Activated CD4-positive, alpha-beta T cell treated with anti-CD3 and anti-CD28 coated beads for 48 hours (primary cell): ENCODE measurements around the gene CETN1.

Experiments
- DNase-seq: peaks from one replicate; pipeline ENCODE4 v3.0.0-alpha.2; 2020

Gene CETN1

DNA sequence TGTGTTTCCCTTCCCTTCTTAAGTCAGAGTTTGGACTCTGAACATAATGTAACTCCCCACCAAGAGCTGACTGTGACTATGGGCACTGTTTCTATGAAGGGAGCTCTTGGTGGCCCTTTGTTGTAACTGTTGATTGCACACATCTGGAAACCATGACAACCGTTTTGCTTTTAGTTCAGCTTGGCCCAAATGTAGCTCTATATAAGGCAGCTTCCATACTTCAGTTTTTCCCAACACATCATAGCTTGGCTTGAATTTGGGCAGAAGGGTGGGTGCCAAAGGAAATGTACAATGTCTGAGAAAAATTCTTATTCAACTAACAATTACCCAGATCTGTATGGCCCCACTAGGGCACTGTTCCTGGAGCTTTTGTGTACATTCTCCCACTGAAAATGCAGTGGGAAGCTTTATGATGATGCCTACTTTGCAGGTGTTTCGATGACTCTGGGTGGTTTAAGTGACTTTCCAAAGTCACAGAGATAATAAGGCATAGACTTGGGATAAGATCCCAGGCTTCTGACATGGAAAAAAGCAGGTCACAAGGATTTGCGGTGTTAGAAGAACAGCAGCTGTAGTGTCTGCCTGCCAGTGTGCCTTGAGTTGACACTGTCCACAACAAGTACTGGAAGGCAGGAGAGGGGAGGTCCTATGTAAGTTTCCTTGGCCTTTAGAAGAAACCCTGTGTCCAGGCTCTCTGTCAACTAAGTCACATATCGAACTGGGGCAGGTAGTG lies 2.4 kb upstream of the CETN1 start:
- no peak for DNase-seq

DNA sequence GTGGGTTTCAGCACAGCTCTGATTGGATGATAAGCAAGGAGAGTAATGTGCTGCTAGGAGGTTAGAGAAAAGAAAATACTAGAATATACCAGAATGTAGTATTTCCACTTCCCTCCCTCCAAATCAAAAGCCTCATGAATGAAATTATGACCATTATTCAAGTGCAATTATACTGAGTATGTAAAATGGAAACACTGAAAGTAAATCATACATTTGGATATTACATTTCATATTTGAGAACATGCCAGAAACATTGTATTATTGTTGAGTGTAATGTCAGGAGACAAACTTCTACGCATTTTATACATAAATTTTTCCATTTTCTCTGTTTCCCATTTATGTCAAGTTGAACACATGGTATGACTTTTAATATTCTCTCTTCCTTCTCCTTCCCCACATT lies 942 bp upstream of the CETN1 start:
- no peak for DNase-seq

DNA sequence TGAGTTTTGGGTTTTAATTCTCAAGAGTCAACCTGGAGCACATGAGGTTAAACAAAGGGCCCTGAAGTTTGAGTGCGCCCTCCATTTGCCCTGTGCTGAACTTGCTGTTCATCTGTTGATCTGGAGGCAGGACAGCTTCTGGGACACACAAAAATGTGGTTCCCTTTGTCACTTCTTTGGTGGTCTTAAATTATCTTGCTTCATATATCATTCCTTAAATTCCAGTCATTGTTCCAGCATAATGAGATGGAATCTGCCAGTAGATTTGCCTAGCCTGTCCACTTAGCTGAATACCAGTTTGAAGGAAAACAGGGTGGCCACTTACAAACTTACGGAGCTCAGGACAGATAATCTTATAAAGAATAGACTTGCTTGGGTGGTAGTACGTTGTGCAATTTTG lies 916 bp downstream of the CETN1 start:
- DNase-seq = no peak

DNA sequence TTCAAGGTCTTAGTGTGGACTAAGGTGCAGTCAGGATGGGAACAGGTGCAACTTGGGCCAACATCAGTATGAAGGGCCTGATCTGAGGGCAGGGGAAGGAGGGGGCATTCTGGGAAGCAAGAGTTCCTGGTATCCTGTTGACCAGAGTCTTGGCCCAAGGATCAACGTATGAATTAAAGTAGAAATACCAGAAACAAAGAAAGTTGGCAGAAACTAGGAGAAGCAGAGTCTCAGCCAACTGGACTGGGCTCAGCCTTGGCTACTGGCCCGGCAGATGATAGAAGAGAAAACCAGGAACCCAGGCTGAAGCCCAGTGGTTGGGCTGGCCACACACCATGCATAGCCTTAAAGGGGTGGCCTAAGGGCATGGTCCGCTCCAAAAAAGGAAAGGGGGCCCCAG lies 2.3 kb downstream of the CETN1 start:
- no peak for DNase-seq

DNA sequence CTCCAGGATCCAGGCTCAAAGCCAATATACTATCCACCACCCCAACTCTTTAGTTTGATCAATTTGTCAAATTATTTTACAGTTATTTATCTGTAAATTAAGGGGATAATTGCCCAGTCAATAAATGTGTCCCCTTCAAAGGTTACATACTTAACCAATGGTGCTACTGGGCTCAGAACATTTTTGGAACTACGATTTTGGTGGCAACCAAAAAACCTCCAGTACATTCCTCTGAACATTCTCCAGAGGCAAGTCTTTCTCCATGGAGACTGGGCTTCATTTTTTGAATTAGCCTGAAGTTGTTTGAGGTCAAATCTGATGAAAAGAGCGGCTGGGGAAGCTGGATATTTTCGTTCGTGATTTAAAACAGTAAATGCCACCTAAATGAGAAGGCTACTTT lies 14.9 kb downstream of the CETN1 start:
- no peak for DNase-seq

DNA sequence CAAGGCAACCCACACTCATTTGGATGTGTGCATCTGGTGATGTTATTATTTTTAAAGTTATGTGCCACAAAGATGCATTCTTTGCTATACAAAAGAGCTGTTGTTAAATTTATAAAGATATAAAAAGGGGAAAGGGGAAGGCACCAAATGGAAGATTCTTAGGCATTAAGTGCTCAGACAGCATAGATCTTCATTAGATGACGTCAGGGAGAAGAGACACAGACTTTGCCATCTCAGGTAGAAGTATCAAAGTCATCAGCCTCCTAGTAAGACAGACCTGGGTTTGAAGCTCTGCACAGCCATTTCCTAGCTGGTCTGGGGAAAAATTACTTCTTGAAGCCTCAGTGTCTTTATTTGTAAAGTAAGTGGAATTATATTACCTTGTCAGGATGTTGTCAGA lies 15.4 kb downstream of the CETN1 start:
- DNase-seq = no peak

DNA sequence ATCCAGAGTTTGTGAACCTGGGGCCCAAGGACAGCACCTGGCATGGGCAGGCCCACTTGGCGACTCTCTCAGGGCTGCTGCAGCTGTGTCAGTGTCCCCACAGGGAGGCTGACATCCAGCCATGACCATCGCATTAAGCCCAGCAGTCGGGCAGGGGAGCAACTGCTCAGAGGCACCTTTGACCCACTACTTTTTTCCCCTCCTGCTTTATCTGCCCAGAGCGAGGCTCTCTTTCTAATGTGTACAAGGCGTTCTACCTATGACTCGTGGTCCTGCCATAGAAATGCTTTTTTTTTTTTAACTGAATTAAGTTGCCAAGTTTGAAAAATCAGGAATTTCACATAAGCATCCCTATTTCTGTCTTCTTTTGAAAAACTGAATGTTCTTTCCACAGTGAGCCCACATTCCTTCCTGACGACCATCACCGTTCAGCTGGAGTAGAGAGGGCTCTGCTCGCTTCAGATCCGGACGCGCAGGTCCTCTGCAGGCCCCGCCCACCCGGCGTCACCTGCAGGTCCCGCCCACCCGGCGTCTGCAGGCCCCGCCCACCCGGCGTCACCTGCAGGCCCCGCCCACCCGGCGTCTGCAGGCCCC lies 16.2 kb downstream of the CETN1 start:
- DNase-seq = peak; percentile 3

DNA sequence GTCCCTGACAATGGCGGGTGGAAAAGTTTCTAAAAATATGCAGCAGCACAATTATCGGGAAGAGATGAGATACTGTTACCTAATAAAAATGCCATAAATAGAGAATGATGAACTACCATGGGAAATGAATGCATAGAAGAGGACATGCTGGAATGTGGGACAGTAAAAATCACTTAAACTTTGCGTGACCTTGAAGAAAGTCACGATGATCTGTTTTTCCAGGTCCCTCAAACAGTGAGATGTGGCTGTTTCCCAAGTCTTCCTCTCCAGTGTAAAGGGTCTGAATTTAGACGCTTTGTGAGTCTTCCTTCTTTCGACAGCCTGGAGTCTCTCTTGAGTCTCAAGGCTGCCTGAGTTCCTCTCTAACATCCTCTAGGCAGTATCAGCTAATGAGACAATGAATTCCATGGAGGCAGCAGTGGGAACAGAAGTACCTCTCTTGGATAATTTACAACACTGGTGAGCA lies 18.0 kb downstream of the CETN1 start:
- no peak for DNase-seq

DNA sequence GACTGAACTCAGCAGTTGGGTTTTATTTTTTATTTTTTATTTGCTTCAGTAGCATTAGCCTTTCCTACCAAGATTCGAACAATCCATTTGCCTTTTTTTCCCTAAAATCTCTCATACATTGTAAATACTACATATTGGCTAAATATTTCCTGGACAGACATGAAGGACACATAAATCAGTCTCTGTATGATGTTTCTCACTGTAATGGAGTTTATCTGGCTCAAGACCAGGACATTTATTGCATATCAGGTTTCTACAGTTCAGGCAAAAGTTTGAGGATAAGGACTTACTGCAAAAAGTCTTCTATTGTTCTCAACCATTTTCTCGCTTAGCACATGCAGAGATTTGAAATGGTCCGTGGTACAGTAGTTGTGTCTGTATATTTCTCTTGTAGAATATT lies 19.9 kb downstream of the CETN1 start:
- no peak for DNase-seq

DNA sequence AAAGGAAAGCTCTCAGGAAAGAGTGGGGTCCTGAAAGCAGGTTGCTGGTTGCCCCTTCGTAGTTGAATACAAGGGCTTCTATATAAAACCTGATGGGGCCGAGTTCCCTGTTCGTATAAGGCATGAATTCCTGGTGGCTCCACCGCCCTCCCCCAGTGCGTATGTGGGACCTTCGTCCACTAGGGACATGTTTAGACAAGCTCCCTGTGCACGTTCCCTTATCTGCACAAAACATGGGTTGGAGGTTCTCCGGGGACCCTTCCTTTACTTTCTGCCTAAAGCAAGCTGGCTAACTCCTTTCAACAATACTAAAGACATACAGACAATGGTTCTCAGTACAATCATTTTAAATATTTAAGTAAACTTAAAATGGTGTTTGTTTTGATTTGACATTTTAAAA lies 24.6 kb downstream of the CETN1 start:
- DNase-seq = no peak

DNA sequence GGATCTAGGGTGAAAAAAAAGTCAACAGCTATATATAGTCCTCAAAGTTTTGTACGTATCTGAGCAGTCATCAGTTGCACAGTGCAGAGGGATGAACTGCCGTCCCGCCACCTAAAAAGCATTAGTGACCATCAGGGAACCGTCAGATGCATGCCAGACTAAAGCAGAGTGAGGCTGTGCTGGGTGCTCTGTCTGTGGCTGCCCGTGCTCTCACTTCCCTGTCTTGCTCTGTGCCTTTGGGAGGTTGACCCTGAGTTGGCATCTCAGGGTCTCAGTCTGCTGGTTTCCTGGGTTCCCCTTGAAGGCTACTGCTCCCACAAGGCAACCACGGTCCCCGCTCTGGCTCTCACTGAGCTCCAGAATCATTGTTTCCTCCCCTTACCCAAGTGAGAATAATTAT lies 27.8 kb downstream of the CETN1 start:
- DNase-seq = no peak

DNA sequence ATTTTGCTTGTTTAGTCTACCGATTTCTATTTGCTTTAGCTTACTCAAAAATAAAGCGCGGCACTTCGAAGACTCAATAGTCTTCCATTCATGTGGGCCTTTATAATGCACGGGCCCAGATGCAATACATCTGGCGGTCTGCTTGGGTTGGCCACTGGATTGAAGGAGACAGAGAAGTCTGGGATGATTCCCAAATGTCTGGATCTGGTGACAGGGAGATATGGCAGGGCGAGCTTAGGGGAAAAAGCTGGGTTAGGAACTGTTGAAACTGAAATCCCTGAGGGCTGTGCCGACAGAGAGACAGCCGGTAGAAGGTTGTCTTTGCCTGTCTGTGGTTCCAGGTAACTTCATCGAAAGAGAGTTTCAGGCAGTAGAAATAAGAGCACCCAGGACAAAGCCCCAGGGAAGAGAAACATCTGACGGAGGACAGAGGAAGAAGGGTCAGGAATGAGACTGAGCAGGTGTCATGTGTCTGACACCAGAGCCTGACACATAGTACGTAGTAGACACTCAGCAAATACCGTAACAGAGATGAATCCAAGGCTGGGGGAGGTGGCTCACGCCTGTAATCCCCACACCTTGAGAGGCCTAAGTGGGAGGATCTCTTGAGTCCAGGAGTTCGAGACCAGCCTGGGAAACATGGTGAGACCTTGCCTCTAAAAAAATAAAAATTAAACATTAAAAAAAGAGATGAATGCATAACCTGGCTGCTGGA lies 30.2 kb downstream of the CETN1 start:
- no peak for DNase-seq

DNA sequence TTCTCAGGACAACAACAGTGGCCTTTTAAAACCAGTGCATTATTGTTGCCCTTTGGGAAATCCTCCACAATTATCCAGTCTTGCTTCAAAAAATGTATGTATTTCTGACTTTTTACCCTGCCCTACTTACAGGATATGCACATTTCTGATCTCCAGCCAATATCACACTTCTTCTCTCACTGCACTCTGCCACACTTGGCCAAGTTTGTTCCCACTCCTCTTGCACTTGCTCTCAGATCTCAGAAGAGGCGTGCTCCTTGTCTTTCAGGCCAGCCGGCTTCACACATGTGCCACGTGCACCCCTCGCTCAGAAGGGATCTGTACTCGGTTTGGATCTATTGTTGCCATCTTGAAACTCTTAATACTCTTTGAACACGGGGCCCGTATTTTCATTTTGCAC lies 32.0 kb downstream of the CETN1 start:
- DNase-seq = no peak

DNA sequence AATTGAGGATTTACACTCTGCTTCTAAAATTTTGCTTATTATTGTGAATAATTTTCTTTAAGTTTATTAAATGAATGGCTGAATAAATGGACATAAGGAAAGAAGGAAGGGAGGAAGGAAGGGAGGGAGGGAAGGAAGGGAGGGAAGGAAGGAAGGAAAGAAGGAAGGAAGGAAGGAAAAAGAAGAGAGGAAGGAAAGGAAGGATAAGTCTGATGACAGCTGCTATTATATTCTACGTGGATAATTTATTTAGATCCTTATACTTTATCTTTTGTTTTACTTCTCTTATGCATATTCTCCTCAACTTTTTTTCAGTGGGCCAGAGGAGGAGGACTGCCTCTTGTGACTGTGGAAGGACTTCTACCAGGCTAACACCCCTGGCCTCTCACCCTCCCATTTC lies 34.0 kb downstream of the CETN1 start:
- no peak for DNase-seq

DNA sequence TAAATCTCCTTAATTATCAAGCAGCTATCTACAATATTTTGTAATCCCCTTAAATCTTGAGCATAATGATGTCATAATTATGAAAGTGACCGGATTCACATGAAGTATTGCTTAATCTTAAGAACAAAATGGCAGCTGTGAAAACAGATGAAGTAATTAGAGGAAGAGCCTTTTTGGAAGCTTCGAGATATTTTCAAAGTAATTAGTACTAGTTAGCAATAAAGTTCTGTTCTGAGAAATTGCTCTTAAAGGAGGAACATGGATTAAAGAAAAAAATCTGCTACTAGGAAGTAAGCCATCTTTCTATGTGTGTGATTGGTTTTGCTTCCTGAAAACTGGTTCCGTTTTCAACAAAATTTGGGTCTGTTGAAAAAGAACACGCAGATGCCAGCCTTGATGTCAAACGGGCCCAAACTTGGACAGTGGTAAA lies 34.9 kb downstream of the CETN1 start:
- DNase-seq = no peak

DNA sequence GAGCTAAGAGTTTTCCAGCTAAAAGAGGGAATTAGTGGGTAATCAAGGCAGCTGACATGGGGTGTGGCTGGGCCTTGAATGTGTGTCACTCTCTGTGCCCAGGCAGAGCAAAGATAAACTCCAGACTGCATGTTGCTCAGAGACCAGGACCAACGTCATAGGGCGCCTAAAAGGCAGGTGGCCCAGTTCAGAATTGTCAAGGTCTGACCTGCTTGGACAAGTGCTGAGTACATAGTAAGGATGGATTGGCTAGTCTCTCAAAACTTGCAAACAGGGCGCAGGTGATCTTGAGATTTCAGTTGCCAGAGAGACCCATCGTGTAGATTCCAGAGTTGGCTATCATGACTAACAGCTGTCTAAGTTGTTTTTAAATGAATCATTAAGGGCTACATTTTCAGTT lies 35.6 kb downstream of the CETN1 start:
- DNase-seq = no peak

DNA sequence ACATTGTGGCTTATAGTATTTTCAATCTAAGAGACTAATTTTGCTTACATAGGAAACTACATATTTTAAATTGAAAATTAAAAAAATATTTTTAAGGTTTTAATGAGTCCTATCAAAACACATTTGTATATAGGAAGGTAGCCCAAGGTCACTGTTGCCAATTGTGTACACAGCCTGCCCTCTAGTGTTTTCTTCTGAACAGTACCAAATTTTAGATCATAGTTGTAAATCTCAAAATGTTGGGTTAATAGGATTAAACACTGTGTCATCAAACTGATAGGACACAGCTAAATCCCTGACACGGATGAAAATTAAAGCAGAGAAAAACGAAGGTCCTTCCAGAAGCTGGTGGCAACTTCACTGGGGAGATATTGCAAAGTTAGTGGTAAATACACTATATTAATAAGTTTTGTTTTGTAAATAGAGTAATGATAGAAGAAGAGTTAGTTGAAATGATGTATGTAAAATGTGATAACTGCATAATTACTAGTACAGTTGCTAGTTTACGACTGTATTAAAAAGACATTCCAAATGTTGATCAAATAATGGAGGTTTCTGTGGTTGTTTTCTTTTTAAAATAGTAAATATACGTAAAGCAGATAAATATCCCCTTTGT lies 36.3 kb downstream of the CETN1 start:
- no peak for DNase-seq

DNA sequence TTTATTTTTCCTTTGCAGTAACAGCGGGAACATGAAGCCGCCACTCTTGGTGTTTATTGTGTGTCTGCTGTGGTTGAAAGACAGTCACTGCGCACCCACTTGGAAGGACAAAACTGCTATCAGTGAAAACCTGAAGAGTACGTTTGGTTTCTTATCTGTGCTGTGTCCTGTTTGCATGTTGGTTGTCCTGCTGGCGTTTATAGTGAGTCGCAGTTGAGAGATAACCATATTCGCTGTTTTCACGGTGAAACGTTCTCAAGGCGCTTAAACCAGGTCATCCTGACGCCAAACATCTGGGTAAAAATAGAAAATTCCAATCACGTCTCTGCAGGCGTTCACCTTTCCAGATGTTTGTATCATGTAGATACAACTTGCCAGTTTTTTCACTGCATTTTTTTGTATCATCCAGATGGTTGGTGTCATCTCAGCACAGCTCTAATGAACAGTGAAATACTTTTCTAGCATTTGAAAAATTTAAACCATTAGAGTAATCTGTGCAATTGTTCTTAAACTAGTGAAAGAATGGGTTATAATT lies 37.9 kb downstream of the CETN1 start:
- no peak for DNase-seq

DNA sequence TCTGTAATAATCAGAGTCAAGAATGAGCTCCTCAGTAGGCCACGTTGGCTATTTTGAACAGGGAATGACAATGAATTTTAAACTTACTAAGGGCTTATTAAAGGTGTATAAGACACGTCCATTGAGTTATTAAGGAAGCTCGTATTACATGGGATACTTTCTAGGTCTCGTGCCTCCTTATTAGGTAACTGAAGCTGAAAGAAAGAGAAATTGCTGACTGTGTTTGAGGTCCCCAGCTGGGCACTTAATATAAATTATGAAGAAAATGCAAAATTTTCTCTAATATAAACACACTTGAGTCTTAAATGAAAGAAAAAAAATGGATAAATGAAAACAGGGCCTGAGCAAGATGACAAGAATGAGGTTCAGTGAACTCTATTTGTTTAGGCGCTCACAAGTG lies 38.4 kb downstream of the CETN1 start:
- no peak for DNase-seq

DNA sequence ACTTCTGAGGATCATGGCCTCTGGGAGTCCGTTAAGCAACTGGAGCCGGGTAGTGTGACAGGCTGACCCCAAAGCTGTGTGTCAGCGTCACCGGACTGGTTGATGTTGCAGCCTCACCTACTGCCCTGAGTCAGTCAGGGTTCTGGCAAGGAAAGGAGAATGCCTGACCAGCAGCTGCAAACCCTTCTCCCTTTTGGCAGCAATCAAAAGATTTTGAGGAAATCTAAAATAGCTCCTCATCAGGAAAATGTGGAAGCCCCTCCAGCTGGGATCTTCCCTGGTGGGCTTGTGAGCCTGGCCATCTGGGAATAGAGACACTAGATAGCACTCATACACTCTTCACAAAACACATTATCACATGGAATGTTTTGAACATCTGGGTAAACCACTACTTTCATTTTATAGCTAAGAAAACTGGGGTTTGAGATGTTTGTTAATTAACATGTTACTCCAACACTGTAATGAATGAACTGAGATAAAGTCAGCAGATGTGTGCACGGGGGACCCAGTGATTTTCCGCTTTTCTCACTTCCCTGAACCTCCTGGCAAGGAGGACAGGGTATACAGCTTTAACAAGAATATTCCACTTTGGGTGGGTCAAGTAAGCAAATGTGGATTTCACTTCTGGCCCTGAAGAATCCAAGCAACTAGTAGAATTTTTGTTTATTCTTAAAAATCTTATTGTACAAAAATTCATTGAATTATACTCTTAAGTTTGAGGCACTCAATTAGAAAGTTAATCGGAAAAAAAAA lies 41.3 kb downstream of the CETN1 start:
- no peak for DNase-seq

DNA sequence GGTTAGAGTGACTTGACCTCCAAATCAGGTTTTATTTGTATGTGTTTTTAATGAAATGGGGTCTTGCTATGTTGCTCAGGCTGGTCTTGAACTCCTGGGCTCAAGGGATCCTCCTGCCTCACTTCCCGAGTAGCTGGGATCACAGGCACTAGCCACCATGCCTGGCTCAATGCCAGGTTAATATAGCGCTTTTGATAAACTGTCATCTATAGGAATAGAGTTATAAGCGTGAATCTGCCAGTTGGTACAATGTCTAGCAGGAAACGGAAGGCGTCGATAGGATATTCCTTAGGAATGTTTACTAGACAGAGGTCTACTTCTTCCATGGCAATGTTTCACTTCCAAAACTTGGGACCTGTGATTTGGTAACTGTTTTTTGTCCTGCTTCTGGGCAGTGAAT lies 42.1 kb downstream of the CETN1 start:
- no peak for DNase-seq

DNA sequence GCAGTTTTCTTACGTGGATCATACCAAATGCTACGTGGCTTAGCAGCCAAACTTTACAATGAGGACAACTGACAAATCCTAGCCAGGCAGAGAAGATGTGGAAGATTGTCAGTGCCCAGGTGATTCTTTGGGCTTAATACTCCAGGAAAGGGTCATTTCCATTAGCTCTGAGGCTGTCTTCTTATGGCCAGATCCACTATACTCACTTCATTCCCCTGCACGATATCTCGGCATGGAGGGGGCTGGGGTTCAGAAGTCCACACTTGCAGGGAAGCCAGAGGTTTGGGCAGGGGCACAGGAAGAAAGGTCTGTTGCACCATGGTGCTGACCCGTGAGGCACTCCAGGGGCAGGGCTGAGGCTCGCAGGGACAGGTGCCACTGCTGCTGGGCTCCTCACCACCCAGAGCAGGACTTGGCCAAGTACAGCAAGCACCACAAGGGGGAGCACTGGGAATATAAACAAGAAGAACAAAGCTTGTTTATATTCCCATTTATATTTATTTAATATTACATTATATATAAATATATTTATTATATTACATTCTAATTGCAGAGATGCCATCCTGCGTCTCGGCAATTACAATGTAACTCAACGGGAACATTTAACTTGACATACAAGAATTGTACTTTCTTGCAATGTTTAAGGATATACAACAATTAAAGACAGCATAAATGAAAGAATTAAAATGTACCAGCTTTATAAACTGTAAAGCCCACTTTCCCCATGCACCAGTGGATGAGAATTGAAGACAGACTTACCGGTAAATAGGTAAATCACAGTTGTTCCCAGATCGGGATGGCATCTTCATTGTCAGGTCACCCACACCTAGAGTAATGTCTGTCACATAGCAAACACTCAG lies 43.8 kb downstream of the CETN1 start:
- peak; percentile 75 for DNase-seq
